Lower lobe of right lung (tissue), 2 donors: ENCODE measurements around the gene IRF3. TPM values are rescaled to one million over a fixed set of nuclear protein-coding genes. Genes with fewer than 3 reads are reported as not detected.
A peak's percentile ranks its signal among the peaks of the same experiment; 100 is the strongest.

Experiments
- ATAC-seq, 2 donors: fragments of 200-7000 bp; cut with Tn5 transposase; one replicate each; pipeline ENCODE4 v1.9.1; 2020 to 2022; ENCODE audit warnings: mild to moderate bottlenecking in 2 of 2, moderate library complexity in 2 of 2
- DNase-seq: peaks from one replicate; pipeline ENCODE4 v3.0.0-alpha.2; 2020
- H3K27ac ChIP-seq: fragments of 200-600 bp; one replicate; pipeline ENCODE4 v1.8.0; 2022
- H3K27me3 ChIP-seq: fragments of 200-600 bp; one replicate; pipeline ENCODE4 v1.8.0; 2022; ENCODE audit warnings: low read depth
- H3K36me3 ChIP-seq: fragments of 200-600 bp; one replicate; pipeline ENCODE4 v1.8.0; 2022; ENCODE audit warnings: mild to moderate bottlenecking
- H3K4me1 ChIP-seq: fragments of 200-600 bp; one replicate; pipeline ENCODE4 v1.8.0; 2022
- H3K4me3 ChIP-seq: fragments of 200-600 bp; one replicate; pipeline ENCODE4 v1.8.0; 2022; ENCODE audit warnings: mild to moderate bottlenecking
- H3K9me3 ChIP-seq: fragments of 200-600 bp; one replicate; pipeline ENCODE4 v1.8.0; 2022
- intact Hi-C: fragments of 100-400 bp; cut with DNase I; formaldehyde crosslinking; loops from one replicate; pipeline ENCODE4 v1.11.0; 2022
- total RNA-seq: library from RNA; stranded (reverse); fragmentation: NEBNext Ultra II Directional; extraction: Animal tissue kit (Norgen Biotek cat#: 25700); gene quantifications from one replicate; pipeline ENCODE4 v1.2.1, GENCODE V29; 2021
- TF ChIP-seq, protein P1 (sequence below): fragments of 200-600 bp; IDR thresholded peaks from one replicate; pipeline ENCODE4 v1.8.0; 2022; ENCODE audit warnings: antibody characterized with exemption, mild to moderate bottlenecking
- donor health status: DM: no; HTN: yes; CAD: no; lungs with severe emphysema.

The IRF3 gene
- total RNA-seq, 1 donor from 2014 or later = 99.8 TPM

DNA sequence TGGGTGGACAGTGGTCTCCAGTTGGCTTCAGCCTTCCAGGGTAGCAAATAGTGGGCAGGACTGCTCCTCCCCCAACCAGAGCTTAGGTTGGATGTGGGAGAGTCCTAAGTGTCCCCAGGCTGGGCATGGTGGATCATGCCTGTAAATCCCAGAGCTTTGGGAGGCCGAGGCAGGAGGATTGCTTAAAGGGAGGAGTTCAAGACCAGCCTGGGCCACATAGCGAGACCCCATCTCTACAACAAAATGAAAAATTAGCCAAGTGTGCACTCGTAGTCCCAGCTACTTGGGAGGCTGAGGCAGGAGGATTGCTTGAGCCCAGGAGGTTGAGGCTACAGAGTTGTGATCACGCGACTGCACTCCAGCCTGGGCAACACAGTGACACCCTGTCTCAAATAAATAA lies 33.1 kb downstream of the IRF3 start:
- H3K4me1 ChIP-seq = peaks cover 27% of the 10 kb centered on the region
- TF ChIP-seq, protein P1, sequence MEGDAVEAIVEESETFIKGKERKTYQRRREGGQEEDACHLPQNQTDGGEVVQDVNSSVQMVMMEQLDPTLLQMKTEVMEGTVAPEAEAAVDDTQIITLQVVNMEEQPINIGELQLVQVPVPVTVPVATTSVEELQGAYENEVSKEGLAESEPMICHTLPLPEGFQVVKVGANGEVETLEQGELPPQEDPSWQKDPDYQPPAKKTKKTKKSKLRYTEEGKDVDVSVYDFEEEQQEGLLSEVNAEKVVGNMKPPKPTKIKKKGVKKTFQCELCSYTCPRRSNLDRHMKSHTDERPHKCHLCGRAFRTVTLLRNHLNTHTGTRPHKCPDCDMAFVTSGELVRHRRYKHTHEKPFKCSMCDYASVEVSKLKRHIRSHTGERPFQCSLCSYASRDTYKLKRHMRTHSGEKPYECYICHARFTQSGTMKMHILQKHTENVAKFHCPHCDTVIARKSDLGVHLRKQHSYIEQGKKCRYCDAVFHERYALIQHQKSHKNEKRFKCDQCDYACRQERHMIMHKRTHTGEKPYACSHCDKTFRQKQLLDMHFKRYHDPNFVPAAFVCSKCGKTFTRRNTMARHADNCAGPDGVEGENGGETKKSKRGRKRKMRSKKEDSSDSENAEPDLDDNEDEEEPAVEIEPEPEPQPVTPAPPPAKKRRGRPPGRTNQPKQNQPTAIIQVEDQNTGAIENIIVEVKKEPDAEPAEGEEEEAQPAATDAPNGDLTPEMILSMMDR = no peak
- no peaks in the 10 kb centered on the region for H3K27me3 ChIP-seq
- DNase-seq (no peak), ATAC-seq (no peak)
- intact Hi-C loops = no loop called here
- H3K36me3 ChIP-seq = peaks cover 18% of the 10 kb centered on the region
- no peak overlapping the region for H3K27ac ChIP-seq
- H3K4me3 ChIP-seq = no peak overlapping the region
- no peaks in the 10 kb centered on the region for H3K9me3 ChIP-seq

DNA sequence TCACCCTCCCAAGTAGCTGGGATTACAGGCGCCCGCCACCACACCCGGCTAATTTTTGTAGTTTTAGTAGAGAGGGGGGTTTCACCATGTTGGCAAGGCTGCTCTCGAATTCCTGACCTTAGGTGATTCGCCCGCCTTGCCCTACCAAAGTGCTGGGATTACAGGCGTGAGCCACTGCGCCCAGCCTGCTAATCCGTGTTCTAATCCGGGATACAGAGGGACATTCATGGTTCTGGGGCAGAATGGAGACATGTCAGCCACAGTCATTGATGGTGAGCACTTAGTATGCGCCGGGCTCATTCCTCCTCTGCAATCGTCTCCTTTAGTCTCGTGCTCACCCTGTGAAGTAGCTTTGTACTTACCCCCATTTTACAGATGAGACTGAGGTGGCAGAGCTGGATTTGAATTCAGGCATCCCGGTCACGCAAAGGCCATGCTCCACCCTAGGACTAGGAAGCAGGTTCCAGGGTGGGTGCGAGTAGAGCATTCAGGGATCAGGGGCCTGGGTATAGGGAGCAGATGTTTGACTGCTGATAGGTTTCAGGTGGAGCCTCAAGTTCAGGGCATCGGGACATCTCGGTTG lies 34.0 kb downstream of the IRF3 start:
- no peak overlapping the region for H3K4me3 ChIP-seq
- no peaks in the 10 kb centered on the region for H3K9me3 ChIP-seq
- TF ChIP-seq, protein P1 = no peak
- peak overlapping the region; percentile 68 for H3K27ac ChIP-seq
- H3K4me1 ChIP-seq = peaks cover 23% of the 10 kb centered on the region
- H3K36me3 ChIP-seq = peaks cover 23% of the 10 kb centered on the region
- intact Hi-C loops = no loop called here
- no peaks in the 10 kb centered on the region for H3K27me3 ChIP-seq
- DNase-seq (no peak), ATAC-seq (no peak)

DNA sequence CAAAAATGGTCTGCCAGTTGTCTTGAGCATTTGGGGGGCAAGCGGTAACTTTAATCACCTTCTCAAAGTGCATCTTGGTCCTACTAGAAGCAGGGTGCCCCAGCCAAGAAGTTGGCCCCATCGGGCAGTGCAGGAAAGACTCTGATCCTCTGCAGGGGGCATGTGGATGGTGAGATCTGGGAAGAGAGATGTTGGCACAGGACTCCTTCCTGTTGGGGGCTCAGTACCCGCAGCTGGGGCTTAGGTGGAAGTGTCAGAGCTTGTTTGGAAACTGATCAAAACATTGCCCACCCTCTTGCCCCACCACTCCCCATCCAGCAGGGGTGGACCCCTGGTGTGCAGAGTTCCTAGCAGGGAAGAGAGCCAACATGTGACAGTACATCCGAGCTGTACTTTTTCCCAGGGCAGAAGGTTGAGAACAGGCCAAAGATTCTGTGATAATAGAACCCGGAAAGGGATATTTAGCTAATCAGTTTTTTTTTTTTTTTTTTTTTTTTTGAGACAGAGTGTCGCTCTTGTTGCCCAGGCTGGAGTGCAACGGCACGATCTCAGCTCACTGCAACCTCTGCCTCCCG lies 34.6 kb downstream of the IRF3 start:
- ATAC-seq (no peak), DNase-seq (no peak)
- Histone ChIP-seq H3K9me3 (no peaks in the 10 kb centered on the region), H3K4me1 (peaks cover 17% of the 10 kb centered on the region), H3K27ac (peak overlapping the region; percentile 68), H3K36me3 (peaks cover 24% of the 10 kb centered on the region), H3K27me3 (no peaks in the 10 kb centered on the region), H3K4me3 (no peak overlapping the region)
- TF ChIP-seq, protein P1 = no peak
- intact Hi-C loops = no loop called here

DNA sequence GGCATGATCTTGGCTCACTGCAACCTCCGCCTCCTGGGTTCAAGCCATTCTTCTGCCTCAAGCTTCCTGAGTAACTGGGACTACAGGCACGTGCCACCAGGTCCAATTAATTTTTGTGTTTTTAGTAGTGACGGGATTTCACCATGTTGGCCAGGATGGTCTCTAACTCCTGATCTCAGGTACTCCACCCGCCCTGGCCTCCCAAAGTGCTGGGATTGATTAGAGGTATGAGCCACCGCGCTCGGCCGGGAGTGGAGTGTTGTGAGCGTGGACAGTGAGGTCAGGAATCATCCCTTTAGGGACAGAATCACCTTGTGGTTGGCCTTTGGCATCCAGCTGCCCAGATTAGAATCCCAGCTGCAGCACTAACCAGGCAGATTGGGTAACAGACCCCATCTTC lies 36.0 kb downstream of the IRF3 start:
- intact Hi-C loops = no loop called here
- H3K27ac ChIP-seq = no peak overlapping the region
- peaks cover 23% of the 10 kb centered on the region for H3K36me3 ChIP-seq
- no peaks in the 10 kb centered on the region for H3K27me3 ChIP-seq
- no peak overlapping the region for H3K4me3 ChIP-seq
- ATAC-seq = no peak
- TF ChIP-seq, protein P1 = no peak
- no peaks in the 10 kb centered on the region for H3K9me3 ChIP-seq
- DNase-seq = no peak
- H3K4me1 ChIP-seq = peaks cover 6% of the 10 kb centered on the region

DNA sequence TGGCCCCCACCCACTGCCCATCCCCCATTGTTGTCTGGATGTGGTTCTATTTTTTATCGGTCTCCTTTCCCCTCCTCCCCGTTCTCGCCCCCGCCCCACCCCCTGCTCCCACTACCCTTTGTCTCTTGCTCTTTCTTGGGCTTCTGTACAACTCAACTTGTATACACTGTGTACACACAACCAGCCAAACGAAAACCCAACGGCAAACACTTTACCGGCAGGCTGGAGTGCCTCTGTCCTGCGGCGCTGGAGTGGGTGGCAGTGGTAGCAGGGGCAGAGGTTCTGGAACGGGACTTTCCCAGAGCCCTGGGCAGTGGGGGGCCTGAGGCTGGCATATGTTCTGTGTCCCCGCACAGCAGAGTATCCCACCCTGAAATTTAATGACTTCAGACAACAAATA lies 39.4 kb downstream of the IRF3 start:
- no peak overlapping the region for H3K27ac ChIP-seq
- intact Hi-C loops = no loop called here
- ATAC-seq (peak; percentile 80 to 91), DNase-seq (no peak)
- H3K9me3 ChIP-seq = no peaks in the 10 kb centered on the region
- peaks cover 6% of the 10 kb centered on the region for H3K4me1 ChIP-seq
- TF ChIP-seq, protein P1 = no peak
- no peaks in the 10 kb centered on the region for H3K27me3 ChIP-seq
- peaks cover 39% of the 10 kb centered on the region for H3K36me3 ChIP-seq
- no peak overlapping the region for H3K4me3 ChIP-seq
